GM12891 (cell line): Measurements from ENCODE around the gene RASA4.
"Not testable (repeated sequence)": the region's sequence is repeated elsewhere in the genome, so short reads cannot be mapped to it uniquely, and the experiment has no call there.

Experiments used
- POLR2A ChIP-seq: IDR thresholded peaks from 2 replicates; pipeline ENCODE4 v1.6.1; 2011; ENCODE audit warnings: low read depth, low read length, control low read depth
- POLR2AphosphoS5 ChIP-seq: IDR thresholded peaks from 2 replicates; pipeline ENCODE4 v1.6.1; 2011; ENCODE audit warnings: low read depth, low read length, control low read depth
- POU2F2 ChIP-seq: IDR thresholded peaks from 2 replicates; pipeline ENCODE4 v1.6.1; 2011; ENCODE audit warnings: low read depth, mild to moderate bottlenecking, control low read depth, low read length, moderate library complexity
- TAF1 ChIP-seq: IDR thresholded peaks from 2 replicates; pipeline ENCODE4 v1.6.1; 2011; ENCODE audit warnings: low read depth, low read length, control low read depth

GRCh38 chr7:102527822-102528793 is 88.4 kb downstream of the RASA4 start:
- TF ChIP-seq POLR2AphosphoS5, TAF1, POU2F2, POLR2A: not testable (repeated sequence)
